GM13976 (cell line): ENCODE measurements around the gene GOLGA6L7.

Experiments
- DNase-seq: peaks from one replicate; pipeline ENCODE4 v3.0.0; 2012; ENCODE audit warnings: low spot score
- in situ Hi-C: fragments of 300-500 bp; cut with MboI; formaldehyde crosslinking; loops from one replicate; pipeline ENCODE4 v1.12.0; 2022; ENCODE audit warnings: low sequenced_read_pairs, mixed read lengths, inconsistent platforms; ENCODE audit not compliant: unreplicated experiment
- TF ChIP-seq, protein P1 (sequence below): IDR thresholded peaks from 2 replicates; pipeline ENCODE4 v1.5.1; 2012; ENCODE audit warnings: borderline replicate concordance, mild to moderate bottlenecking; ENCODE audit not compliant: insufficient read depth; ENCODE audit errors: extremely low read depth, missing control alignments, control extremely low read depth

GOLGA6L7 gene

DNA sequence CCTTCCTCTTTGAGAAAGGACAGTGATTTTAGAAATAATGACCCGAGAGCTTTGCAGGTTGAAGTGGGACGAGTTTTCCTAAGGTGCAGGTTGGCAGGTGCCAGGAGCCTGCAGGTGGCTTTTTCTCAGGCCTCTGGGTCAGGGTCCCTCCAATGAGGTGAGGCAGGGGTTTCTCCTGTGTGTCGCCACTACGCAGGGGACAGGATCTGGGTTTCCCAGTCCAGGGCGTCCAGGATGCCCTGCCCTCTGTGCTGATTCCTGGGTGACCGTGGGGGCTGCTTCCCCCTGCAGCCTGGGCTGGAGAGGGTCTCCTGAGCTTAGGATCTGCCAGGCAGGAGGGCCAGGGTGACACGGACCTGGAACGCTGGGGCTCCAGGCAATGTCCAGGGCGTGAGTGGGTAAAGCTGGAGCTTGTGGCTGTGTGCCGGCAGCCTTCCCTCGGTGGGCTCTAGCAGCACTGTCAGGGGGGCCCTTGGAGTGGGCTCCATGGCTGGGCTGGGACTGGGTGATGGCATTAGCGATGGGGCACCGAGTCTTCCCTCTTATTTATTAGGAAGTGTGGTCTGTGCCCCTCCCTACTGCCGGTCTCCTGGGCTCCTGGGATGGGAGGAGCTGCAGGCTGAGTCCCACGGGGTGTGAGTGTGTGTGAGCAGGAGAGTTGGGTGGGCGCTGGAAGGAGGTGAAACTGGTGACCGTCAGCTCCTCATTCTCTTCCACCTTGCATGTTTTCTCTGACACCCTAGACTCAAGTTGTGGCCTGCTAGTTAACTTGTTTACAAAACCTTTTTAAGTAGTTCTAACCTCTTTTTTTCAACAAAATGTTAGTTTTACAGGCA is 39.1 kb upstream of the GOLGA6L7 start:
- in situ Hi-C loops, result no loop called here
- TF ChIP-seq, protein P1, sequence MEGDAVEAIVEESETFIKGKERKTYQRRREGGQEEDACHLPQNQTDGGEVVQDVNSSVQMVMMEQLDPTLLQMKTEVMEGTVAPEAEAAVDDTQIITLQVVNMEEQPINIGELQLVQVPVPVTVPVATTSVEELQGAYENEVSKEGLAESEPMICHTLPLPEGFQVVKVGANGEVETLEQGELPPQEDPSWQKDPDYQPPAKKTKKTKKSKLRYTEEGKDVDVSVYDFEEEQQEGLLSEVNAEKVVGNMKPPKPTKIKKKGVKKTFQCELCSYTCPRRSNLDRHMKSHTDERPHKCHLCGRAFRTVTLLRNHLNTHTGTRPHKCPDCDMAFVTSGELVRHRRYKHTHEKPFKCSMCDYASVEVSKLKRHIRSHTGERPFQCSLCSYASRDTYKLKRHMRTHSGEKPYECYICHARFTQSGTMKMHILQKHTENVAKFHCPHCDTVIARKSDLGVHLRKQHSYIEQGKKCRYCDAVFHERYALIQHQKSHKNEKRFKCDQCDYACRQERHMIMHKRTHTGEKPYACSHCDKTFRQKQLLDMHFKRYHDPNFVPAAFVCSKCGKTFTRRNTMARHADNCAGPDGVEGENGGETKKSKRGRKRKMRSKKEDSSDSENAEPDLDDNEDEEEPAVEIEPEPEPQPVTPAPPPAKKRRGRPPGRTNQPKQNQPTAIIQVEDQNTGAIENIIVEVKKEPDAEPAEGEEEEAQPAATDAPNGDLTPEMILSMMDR, result no peak
- no peak for DNase-seq

DNA sequence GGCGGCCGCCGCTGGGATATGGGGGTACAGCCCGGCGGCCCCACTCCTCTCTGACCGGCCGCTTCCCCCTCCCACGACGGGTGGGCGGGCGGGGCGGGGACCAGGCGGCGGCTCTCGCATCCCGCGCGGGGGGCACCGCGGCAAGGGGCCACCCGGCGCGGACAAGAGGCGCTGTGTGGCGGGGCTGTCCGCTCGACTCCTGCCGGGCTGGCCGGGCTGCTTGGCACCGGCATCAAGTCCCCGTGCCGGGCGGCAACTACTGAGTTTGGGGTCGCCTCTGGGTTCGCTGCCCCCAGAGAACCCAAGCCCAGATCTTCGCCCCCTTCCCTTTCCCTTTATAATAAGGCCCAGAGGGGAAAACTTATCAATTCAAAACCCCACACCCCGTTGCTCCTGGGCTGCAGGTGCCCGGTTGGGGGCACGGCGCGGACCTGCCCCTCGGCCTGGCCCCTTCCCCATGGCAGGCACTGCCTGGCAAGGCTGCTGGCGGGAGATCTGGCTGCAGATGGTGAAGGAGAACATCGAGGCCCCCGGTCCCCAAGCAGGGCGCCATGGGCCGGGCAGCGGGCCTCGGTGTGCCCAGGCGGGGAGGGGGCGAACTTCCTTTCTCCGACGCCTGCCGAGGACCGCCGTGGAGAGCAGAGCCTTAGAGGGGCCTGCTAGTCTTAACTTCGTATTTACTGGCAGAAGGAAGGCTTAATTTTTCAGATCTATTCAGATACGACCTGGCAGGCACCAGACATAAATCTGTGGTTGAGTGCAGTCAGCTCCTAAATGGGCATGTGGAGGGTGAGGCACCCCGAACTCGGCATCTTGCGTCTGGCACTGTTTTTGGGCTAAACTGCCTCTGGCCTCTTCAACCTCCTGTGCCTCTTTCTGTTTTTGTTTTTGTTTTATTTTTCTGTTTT is 38.2 kb upstream of the GOLGA6L7 start:
- in situ Hi-C loops, result no loop called here
- no peak for DNase-seq
- TF ChIP-seq, protein P1, result no peak

DNA sequence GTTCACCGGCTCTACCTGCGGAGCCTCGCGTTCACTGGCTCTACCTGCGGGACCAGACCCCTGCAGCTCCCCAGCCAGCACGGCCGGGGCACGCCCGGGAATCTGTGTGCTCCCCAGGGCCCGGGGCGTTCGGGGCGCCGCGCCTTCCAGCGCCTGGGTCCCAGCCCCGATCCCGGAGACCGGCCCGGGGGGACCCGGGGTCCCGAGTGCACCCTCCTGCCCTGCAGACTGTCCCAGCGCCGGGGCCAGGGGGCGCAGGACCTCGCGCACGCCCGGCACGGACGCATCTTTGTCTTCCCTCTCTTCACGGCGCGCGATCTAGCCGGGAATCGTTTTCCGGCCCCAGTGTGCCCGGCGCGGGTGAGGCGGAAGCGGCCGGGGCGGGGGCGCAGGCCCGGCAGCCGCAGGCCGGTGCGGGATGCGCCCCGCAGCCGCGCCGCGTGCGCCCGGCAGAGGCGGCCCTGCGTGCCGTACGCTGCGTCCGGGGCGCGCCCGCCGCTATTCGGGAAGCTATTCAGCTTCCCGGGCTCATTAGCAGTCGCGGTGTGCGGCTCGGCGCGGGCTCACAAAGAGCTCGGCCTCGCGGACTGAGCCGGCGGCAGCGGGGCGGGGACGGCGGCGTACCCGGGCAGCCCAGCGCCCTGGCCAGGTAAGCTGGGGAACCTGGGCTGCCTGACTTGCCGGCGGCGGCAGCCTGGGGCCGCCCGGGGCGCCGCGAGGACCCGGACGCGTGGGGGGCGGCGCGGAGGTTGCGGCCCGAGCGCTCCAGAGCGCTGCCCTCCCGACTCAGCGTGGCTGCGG is 37.4 kb upstream of the GOLGA6L7 start, which contains the start of gene APBA2:
Gene APBA2, plus strand, starts transcription at position 345 of the 801 bp plus-strand sequence. CDS start 167,911 bp downstream, outside the sequence.
- in situ Hi-C loops, result no loop called here
- TF ChIP-seq, protein P1, result no peak
- no peak for DNase-seq

DNA sequence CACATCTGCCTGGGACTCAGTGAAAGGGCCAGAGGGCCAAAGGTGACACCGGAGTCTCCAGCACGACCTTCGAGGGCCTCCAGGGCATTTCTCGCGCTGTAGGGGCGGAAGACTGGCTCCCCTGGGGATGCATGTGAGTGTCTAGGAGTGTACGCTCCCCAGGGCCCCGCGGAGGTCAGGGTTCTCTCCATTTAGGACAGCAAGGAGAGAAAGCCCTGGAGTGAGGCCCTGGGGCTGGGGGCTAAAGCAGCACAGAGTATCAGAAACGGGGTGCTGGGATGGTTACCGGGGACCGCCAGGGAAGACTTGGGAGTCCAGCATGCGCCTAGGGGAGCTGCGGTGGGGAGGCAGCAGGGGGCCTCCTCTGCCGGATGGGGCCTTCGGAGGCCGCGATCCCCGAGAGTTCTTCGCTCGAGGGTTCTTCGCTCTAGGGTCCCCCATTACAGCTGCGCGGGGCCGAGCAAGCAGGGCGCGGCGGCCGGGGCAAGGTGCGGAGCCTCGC is 36.7 kb upstream of the GOLGA6L7 start:
- in situ Hi-C loops, result no loop called here
- TF ChIP-seq, protein P1, result no peak
- no peak for DNase-seq

DNA sequence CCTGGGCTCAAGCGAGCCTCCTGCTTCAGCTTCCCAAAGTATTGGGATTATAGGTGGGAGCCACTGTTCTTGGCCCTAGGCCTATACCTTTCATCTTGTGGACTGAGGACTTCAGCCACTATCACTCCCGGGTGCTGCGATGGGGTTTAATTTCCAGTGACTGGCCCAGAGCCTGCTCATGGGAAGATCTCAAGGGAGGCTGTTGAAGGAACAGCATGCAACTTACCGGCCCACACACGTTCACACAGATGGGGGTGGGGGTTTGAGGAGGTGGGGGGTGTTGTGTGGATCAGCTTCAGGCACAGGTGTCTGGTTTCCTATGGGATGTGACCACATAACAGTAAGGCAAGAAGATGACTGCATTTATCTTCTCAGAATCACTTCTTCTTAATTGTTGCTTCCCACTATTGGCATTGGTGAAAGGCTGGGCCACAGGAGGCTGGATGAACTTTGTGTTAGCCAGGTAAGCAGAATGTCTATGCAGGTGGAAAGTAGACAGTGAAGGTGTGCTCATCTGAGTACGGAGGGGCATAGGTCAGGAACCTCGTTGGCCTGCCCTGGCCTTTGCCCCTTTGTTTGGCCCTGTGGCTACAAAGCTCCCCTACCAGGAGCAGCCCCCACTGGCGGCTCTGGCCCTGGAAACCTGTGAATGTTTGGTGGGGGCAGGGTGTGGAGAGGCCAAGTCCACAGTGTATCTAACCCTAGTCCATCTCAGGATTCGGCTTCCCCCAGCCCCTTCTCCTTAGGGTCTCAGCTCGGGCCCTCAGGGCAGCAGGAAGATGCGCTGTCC is 35.9 kb upstream of the GOLGA6L7 start:
- in situ Hi-C loops, result no loop called here
- TF ChIP-seq, protein P1, result no peak

More for the DNA sequence above, 35.9 kb upstream of the GOLGA6L7 start:
- DNase-seq, result no peak
